Thoracic aorta (tissue), 2 donors: ENCODE measurements around the gene GPR78. TPM values are rescaled to one million over a fixed set of nuclear protein-coding genes. Genes with fewer than 3 reads are reported as not detected.

Experiments
- ATAC-seq: fragments of 150-250 bp; one replicate; pipeline ENCODE4 v1.8.0; 2017; ENCODE audit warnings: low read depth; ENCODE audit not compliant: insufficient number of reproducible peaks, low FRiP score
- DNase-seq: peaks from one replicate; pipeline ENCODE4 v3.0.0-alpha.2; 2020; ENCODE audit warnings: low spot score
- H3K27ac ChIP-seq, 2 donors: fragments of 200-600 bp; sonication (generic); 1 replicate in 1 of 2; 2 replicates in 1 of 2; pipeline ENCODE4 v1.5.1; 2016; ENCODE audit warnings: mild to moderate bottlenecking in 2 of 2, moderate library complexity in 2 of 2
- H3K27me3 ChIP-seq: fragments of 200-600 bp; sonication (generic); replicated peaks from 2 replicates; pipeline ENCODE4 v1.6.0; 2016; ENCODE audit warnings: mild to moderate bottlenecking; ENCODE audit not compliant: insufficient read depth
- H3K36me3 ChIP-seq: fragments of 200-600 bp; sonication (generic); one replicate; pipeline ENCODE4 v1.5.1; 2016
- H3K4me1 ChIP-seq, 2 donors: fragments of 200-600 bp; sonication (generic); 1 replicate in 1 of 2; 2 replicates in 1 of 2; pipeline versions ENCODE4 v1.5.1 to v1.6.0; 2016; ENCODE audit warnings: low read depth in 2 of 2, mild to moderate bottlenecking in 1 of 2; ENCODE audit not compliant: control insufficient read depth in 1 of 2
- H3K4me3 ChIP-seq: fragments of 200-600 bp; sonication (generic); 2 replicates; pipeline ENCODE4 v1.5.1; 2016; ENCODE audit warnings: mild to moderate bottlenecking
- H3K9me3 ChIP-seq: fragments of 200-600 bp; sonication (generic); 2 replicates; pipeline ENCODE4 v1.5.1; 2016
- CTCF ChIP-seq: fragments of 200-600 bp; sonication (generic); IDR thresholded peaks from one replicate; pipeline ENCODE4 v1.5.1; 2019; ENCODE audit warnings: antibody characterized with exemption
- total RNA-seq, 2 donors: library from RNA; depleted of rRNA; stranded (reverse); fragments of >200 nt; gene quantifications; one replicate each; pipeline versions ENCODE4 v1.1.0 to v1.2.3, GENCODE V29; 2016

The GPR78 gene
- total RNA-seq, 2 donors from 2014 or later, result not detected

- Histone ChIP-seq H3K4me3 (no peak overlapping the region), H3K9me3 (no peaks in the 10 kb centered on the region), H3K4me1 (no peaks in the 10 kb centered on the region), H3K27me3 (no peaks in the 10 kb centered on the region), H3K36me3 (no peaks in the 10 kb centered on the region), H3K27ac (no peak overlapping the region)
- DNase-seq (no peak), ATAC-seq (no peak)
- no peak for TF ChIP-seq CTCF
Observed at GRCh38 chr4:8543623-8544022, 36.6 kb upstream of the GPR78 start.

DNA sequence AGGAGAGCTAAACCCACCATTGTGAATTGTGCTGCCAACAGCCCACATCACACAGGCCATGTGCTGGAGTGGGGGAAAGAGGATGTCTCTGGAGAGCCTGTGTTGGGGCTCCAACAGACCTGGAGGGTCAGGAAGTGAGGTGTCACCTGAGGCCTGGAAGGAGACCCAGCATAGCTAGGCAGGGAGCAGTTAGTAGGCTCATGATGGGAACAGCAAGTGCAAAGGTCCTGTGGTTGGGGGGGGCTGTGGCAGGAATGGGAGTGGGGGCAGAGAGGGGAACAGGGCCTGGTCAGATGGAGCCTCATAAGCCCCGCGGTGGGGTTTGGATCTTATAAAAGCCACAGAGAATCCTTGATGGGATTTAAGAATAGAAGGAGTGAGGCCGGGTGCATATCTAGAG, 35.9 kb upstream of the GPR78 start:
- Histone ChIP-seq H3K9me3 (no peaks in the 10 kb centered on the region), H3K4me1 (no peaks in the 10 kb centered on the region), H3K4me3 (no peak overlapping the region), H3K27me3 (no peaks in the 10 kb centered on the region), H3K36me3 (no peaks in the 10 kb centered on the region), H3K27ac (no peak overlapping the region)
- TF ChIP-seq CTCF, result no peak
- DNase-seq (no peak), ATAC-seq (no peak)

DNA sequence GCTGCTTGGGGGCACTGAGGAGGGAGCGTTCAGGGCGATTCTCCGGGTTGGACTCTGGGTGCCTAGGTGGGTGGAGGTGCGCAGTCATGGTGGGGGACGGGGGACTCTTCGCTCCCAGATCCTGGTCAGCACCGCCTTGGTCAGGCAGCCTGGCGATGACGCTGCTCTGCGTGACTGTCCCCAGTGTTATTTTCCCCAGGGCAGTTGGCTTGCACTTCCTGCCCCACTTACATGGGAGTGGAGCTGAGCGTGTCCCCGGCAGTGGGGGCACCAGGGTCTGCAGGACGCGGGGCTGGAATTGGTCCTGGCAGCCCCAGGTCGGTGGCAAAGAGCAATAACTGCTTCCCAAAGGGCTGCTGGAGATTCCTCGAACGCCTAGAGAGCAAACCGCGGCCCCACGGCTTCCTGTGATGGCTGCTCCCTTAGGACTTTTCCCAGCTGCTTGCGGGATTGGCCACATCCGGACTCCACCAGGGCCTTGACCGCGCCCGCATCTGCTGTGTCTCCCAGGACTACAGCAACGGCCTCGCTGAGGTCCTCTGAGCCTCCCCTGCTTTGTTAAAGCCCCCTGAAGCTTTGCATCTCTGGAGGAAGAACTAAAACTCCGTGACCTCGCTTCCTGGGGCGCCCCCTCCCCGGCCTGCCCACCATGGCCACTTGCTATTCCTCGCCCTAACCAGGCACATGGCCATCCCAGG, 35.3 kb upstream of the GPR78 start:
- Histone ChIP-seq H3K27me3 (no peaks in the 10 kb centered on the region), H3K9me3 (no peaks in the 10 kb centered on the region), H3K36me3 (no peaks in the 10 kb centered on the region), H3K4me3 (no peak overlapping the region), H3K4me1 (no peaks in the 10 kb centered on the region), H3K27ac (no peak overlapping the region)
- TF ChIP-seq CTCF, result no peak
- ATAC-seq (no peak), DNase-seq (no peak)

DNA sequence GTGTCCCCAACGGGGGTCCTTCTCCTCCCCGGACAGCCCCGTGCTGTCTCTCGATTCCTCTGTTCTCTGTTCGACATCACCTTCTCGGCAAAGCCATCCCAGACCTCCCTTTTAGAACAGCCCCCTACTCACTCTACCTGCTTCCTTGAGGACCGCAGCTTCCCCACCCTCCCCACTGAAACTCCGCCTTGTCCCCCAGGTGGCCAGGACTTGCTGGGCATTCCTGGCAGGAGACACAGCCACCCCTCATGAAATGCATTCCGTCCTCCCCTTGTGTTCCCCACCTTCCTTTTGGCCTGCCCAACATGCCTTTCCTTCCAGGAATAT, 34.8 kb upstream of the GPR78 start:
- no peak for TF ChIP-seq CTCF
- H3K27me3 ChIP-seq, result no peaks in the 10 kb centered on the region
- no peak overlapping the region for H3K27ac ChIP-seq
- H3K9me3 ChIP-seq, result no peaks in the 10 kb centered on the region
- ATAC-seq (no peak), DNase-seq (no peak)
- H3K36me3 ChIP-seq, result no peaks in the 10 kb centered on the region
- H3K4me1 ChIP-seq, result no peaks in the 10 kb centered on the region
- no peak overlapping the region for H3K4me3 ChIP-seq

- H3K4me1 ChIP-seq, result no peaks in the 10 kb centered on the region
- H3K9me3 ChIP-seq, result no peaks in the 10 kb centered on the region
- no peak overlapping the region for H3K4me3 ChIP-seq
- TF ChIP-seq CTCF, result no peak
- no peaks in the 10 kb centered on the region for H3K27me3 ChIP-seq
- no peaks in the 10 kb centered on the region for H3K36me3 ChIP-seq
- ATAC-seq (no peak), DNase-seq (no peak)
- no peak overlapping the region for H3K27ac ChIP-seq
Observed at GRCh38 chr4:8546766-8547107, 33.5 kb upstream of the GPR78 start.
